GM18502 (cell line): ENCODE measurements around the gene ABCC12.
"Not testable (repeated sequence)": the region's sequence is repeated elsewhere in the genome, so short reads cannot be mapped to it uniquely, and the experiment has no call there.

ENCODE experiments used
- ATAC-seq: cut with Tn5 transposase; IDR thresholded peaks from one replicate; pipeline ENCODE4 v1.9.1; 2021; ENCODE audit warnings: mild to moderate bottlenecking; ENCODE audit not compliant: unreplicated experiment, poor library complexity

Gene ABCC12

GRCh38 chr16:48166617-48167016 is 10.8 kb upstream of the ABCC12 start:
- not testable (repeated sequence) for ATAC-seq

GRCh38 chr16:48165961-48166578 is 10.3 kb upstream of the ABCC12 start:
- ATAC-seq: no peak

GRCh38 chr16:48164907-48165715 is 9.3 kb upstream of the ABCC12 start:
- peak; percentile 85 for ATAC-seq

GRCh38 chr16:48162839-48163410 is 7.1 kb upstream of the ABCC12 start:
- no peak for ATAC-seq

- ATAC-seq: no peak
These were observed 6.1 kb upstream of the ABCC12 start for GRCh38 chr16:48161906-48162305.

- no peak for ATAC-seq
These were observed 4.8 kb upstream of the ABCC12 start for GRCh38 chr16:48160575-48160974.

- peak; percentile 83 for ATAC-seq
These were observed 2.5 kb upstream of the ABCC12 start for GRCh38 chr16:48158296-48158695.

- no peak for ATAC-seq
These were observed 2.0 kb upstream of the ABCC12 start for GRCh38 chr16:48157794-48158193.

- ATAC-seq: no peak
These were observed 1.5 kb upstream of the ABCC12 start for GRCh38 chr16:48157302-48157701.

GRCh38 chr16:48156790-48157209 is 1.0 kb upstream of the ABCC12 start:
- ATAC-seq: no peak

- ATAC-seq: no peak
These were observed 2.0 kb downstream of the ABCC12 start for GRCh38 chr16:48153774-48154173.

- no peak for ATAC-seq
These were observed 3.6 kb downstream of the ABCC12 start for GRCh38 chr16:48152226-48152625.

GRCh38 chr16:48150707-48151106 is 5.1 kb downstream of the ABCC12 start:
- ATAC-seq: no peak

- ATAC-seq: no peak
These were observed 9.1 kb downstream of the ABCC12 start for GRCh38 chr16:48146710-48147109.

- ATAC-seq: no peak
These were observed 9.7 kb downstream of the ABCC12 start for GRCh38 chr16:48146131-48146530.

GRCh38 chr16:48143812-48144368 is 11.9 kb downstream of the ABCC12 start:
- ATAC-seq: no peak

- no peak for ATAC-seq
These were observed 15.0 kb downstream of the ABCC12 start for GRCh38 chr16:48140821-48141220.

GRCh38 chr16:48139517-48139916 is 16.3 kb downstream of the ABCC12 start:
- ATAC-seq: no peak

GRCh38 chr16:48138543-48138942 is 17.2 kb downstream of the ABCC12 start:
- no peak for ATAC-seq

- ATAC-seq: no peak
These were observed 18.0 kb downstream of the ABCC12 start for GRCh38 chr16:48137822-48138221.
